WERI-Rb-1 (cell line): Measurements from ENCODE around the gene HMGCR.

Source experiments
- DNase-seq: peaks from one replicate; pipeline ENCODE4 v3.0.0-alpha.2; 2020
- H3K27ac ChIP-seq: fragments of 250-450 bp; sonication (Bioruptor Pico); 2 replicates; pipeline ENCODE4 v1.5.1; 2020; ENCODE audit warnings: mild to moderate bottlenecking, moderate library complexity
- H3K27me3 ChIP-seq: fragments of 250-450 bp; sonication (Bioruptor Pico); 2 replicates; pipeline ENCODE4 v1.5.1; 2021; ENCODE audit warnings: mild to moderate bottlenecking, low read depth, moderate library complexity; ENCODE audit not compliant: insufficient read depth, severe bottlenecking
- H3K36me3 ChIP-seq: fragments of 250-450 bp; sonication (Bioruptor Pico); 2 replicates; pipeline ENCODE4 v1.5.1; 2020; ENCODE audit warnings: mild to moderate bottlenecking, moderate library complexity
- H3K4me3 ChIP-seq: 2 replicates; pipeline ENCODE4 v1.5.1; 2011; ENCODE audit warnings: low read depth, mild to moderate bottlenecking, control low read depth, low read length
- H3K9me3 ChIP-seq: fragments of 250-450 bp; sonication (Bioruptor Pico); 2 replicates; pipeline ENCODE4 v1.5.1; 2021; ENCODE audit warnings: mild to moderate bottlenecking, moderate library complexity; ENCODE audit not compliant: severe bottlenecking
- TF ChIP-seq, protein P1 (sequence below): IDR thresholded peaks from 2 replicates; pipeline ENCODE4 v1.5.1; 2011; ENCODE audit warnings: low read depth, mild to moderate bottlenecking, control low read depth, inconsistent platforms, low read length

The HMGCR gene

DNA sequence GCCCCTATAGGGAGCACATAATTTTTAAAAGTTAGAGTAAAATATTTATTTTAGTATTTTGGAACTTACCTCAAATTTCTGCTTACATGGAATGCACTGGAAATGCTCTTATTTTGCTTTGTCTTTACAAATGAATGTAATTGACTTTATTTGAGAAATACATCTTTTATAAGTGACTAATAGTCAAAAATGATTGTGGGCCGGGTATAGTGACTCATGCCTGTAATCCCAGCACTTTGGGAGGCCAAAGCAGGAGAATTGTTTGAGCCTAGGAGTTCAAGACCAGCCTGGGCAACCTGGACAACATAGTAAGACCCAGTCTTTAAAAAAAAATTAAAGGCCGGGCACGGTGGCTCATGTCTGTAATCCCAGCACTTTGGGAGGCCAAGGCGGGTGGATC is 5.8 kb downstream of the HMGCR start:
- no peak overlapping the region for H3K4me3 ChIP-seq
- no peaks in the 10 kb centered on the region for H3K9me3 ChIP-seq
- no peaks in the 10 kb centered on the region for H3K27me3 ChIP-seq
- no peak overlapping the region for H3K27ac ChIP-seq
- peaks cover 43% of the 10 kb centered on the region for H3K36me3 ChIP-seq
- DNase-seq = no peak
- TF ChIP-seq, protein P1, sequence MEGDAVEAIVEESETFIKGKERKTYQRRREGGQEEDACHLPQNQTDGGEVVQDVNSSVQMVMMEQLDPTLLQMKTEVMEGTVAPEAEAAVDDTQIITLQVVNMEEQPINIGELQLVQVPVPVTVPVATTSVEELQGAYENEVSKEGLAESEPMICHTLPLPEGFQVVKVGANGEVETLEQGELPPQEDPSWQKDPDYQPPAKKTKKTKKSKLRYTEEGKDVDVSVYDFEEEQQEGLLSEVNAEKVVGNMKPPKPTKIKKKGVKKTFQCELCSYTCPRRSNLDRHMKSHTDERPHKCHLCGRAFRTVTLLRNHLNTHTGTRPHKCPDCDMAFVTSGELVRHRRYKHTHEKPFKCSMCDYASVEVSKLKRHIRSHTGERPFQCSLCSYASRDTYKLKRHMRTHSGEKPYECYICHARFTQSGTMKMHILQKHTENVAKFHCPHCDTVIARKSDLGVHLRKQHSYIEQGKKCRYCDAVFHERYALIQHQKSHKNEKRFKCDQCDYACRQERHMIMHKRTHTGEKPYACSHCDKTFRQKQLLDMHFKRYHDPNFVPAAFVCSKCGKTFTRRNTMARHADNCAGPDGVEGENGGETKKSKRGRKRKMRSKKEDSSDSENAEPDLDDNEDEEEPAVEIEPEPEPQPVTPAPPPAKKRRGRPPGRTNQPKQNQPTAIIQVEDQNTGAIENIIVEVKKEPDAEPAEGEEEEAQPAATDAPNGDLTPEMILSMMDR = no peak

DNA sequence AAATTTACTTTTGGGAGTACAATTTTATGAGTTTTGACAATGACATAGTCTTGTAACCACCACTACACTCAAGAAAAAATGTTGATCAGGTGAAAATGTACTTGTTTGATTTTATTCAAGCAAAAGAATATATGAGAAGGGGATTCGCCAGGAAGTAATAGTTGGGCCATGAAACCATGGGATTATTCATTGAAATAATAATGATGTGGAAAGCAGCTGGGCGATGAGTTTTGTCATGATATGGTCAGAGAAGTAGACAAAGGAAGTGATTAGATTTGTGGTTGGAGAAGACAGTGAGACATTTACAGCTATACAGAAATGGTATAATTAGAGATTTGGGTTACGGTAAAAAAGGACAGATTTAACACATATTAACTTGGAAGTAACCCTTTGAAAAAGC is 11.2 kb downstream of the HMGCR start:
- TF ChIP-seq, protein P1 = no peak
- Histone ChIP-seq H3K27me3 (no peaks in the 10 kb centered on the region), H3K4me3 (no peak overlapping the region), H3K27ac (no peak overlapping the region), H3K36me3 (peaks cover 78% of the 10 kb centered on the region), H3K9me3 (no peaks in the 10 kb centered on the region)
- DNase-seq = no peak

DNA sequence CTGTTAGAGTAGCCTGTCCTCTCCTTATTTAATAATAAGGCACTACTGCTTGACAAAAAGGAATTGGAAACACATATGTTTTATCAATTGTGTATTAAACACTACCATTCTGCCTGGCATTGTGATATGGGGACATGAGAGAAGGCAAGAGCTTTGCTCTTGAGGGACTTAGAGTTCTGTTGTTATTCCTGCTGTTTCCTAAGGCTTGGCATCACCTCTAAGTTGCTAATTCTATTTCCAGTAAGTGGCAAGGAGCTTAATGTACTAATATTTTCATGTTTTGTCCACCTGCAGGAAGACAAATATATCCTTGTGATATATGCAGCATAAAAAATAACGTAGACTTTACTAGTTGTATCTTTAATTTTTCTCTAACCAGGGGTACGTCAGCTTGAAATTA is 12.6 kb downstream of the HMGCR start:
- no peak overlapping the region for H3K4me3 ChIP-seq
- no peak overlapping the region for H3K27ac ChIP-seq
- TF ChIP-seq, protein P1 = no peak
- no peak for DNase-seq
- no peaks in the 10 kb centered on the region for H3K9me3 ChIP-seq
- H3K27me3 ChIP-seq = no peaks in the 10 kb centered on the region
- H3K36me3 ChIP-seq = peaks cover 79% of the 10 kb centered on the region

DNA sequence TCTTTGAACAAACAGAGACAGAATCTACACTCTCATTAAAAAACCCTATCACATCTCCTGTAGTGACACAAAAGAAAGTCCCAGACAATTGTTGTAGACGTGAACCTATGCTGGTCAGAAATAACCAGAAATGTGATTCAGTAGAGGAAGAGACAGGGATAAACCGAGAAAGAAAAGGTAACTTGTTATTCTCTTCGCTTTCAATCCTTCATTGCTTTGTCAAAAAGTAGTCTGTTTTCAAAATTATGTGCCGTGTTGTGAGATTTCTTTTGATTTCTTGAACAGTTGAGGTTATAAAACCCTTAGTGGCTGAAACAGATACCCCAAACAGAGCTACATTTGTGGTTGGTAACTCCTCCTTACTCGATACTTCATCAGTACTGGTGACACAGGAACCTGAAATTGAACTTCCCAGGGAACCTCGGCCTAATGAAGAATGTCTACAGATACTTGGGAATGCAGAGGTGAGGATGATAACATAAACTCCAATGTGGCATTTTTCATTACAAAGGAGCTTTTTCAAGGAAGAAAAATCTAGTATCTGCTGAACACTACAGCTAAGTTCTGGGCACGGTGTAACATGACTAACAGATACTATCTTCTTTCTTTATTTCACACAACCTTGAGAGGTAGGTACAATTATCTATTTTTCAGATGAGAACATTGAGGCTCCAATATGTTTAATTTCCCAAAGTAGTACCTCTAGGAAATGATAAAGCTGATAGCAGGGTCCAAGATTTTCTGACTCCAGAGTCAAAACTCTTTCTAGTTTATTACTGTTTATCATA is 14.3 kb downstream of the HMGCR start:
- H3K9me3 ChIP-seq = no peaks in the 10 kb centered on the region
- H3K27me3 ChIP-seq = no peaks in the 10 kb centered on the region
- DNase-seq = no peak
- TF ChIP-seq, protein P1 = no peak
- no peak overlapping the region for H3K4me3 ChIP-seq
- H3K36me3 ChIP-seq = peaks cover 85% of the 10 kb centered on the region
- no peak overlapping the region for H3K27ac ChIP-seq

DNA sequence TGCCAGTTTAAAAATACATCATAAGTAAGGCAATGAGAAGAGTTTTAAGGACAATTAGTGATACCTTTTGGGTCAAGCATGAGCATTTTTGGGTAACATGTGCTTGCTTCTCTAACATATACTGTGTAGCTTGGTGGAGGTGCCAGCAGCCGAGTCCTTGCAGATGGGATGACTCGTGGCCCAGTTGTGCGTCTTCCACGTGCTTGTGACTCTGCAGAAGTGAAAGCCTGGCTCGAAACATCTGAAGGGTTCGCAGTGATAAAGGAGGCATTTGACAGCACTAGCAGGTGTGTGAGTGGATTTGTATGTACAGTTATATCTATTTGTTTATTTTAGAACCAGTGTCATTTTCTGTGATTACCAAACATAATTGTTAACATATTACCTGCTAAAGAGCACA is 18.2 kb downstream of the HMGCR start:
- H3K4me3 ChIP-seq = no peak overlapping the region
- H3K27me3 ChIP-seq = no peaks in the 10 kb centered on the region
- no peak overlapping the region for H3K27ac ChIP-seq
- DNase-seq = no peak
- no peaks in the 10 kb centered on the region for H3K9me3 ChIP-seq
- TF ChIP-seq, protein P1 = no peak
- peaks cover 90% of the 10 kb centered on the region for H3K36me3 ChIP-seq

DNA sequence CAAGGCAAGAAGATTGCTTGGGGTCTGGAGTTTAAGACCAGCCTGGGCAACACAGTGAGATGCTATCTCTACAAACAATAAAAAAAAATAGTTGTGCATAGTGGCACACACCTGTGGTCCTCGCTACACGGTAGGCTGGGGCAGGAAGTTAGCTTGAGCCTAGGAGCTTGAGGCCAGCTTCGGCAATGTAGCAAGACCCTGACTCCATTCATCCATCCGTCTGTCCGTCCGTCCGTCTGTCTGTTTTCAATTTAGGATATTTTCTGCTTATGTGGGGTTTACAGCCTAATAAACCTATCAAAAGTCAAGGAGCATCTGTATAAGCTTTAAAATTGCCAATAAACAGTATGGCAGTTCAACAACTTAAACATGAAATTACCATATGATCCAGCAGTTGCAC is 19.7 kb downstream of the HMGCR start:
- Histone ChIP-seq H3K27me3 (no peaks in the 10 kb centered on the region), H3K9me3 (no peaks in the 10 kb centered on the region), H3K4me3 (no peak overlapping the region), H3K36me3 (peaks cover 85% of the 10 kb centered on the region), H3K27ac (no peak overlapping the region)
- no peak for DNase-seq
- TF ChIP-seq, protein P1 = no peak
